LNCAP (cell line): ENCODE results near the gene SERPINB10.
A peak's percentile ranks its signal among the peaks of the same experiment; 100 is the strongest.

ENCODE experiments used
- CTCF ChIP-seq: fragments of 450-650 bp; IDR thresholded peaks from 2 replicates; pipeline ENCODE4 v1.5.1; 2017; ENCODE audit warnings: mild to moderate bottlenecking

Gene SERPINB10

GRCh38 chr18:63953811-63954210 is 46.1 kb downstream of the SERPINB10 start:
- TF ChIP-seq CTCF = no peak

GRCh38 chr18:63956755-63957154 is 49.0 kb downstream of the SERPINB10 start:
- no peak for TF ChIP-seq CTCF

- no peak for TF ChIP-seq CTCF
These were observed 53.1 kb downstream of the SERPINB10 start for GRCh38 chr18:63960891-63961290.

- TF ChIP-seq CTCF = no peak
These were observed 53.8 kb downstream of the SERPINB10 start for GRCh38 chr18:63961435-63961980.

GRCh38 chr18:63962137-63962536 is 54.4 kb downstream of the SERPINB10 start:
- TF ChIP-seq CTCF = no peak

GRCh38 chr18:63963615-63964256 is 56.0 kb downstream of the SERPINB10 start:
- peak; percentile 87 for TF ChIP-seq CTCF

GRCh38 chr18:63964908-63965307 is 57.1 kb downstream of the SERPINB10 start:
- no peak for TF ChIP-seq CTCF
